Lung (tissue), 12 donors: Measurements from ENCODE around the gene SERPINB6. TPM values are rescaled to one million over a fixed set of nuclear protein-coding genes. Genes with fewer than 3 reads are reported as not detected.

Source experiments
- ATAC-seq: fragments of 200-7000 bp; cut with Tn5 transposase; one replicate; pipeline ENCODE4 v1.9.1; 2020; ENCODE audit warnings: moderate number of reproducible peaks; ENCODE audit not compliant: insufficient read depth, low FRiP score
- DNase-seq, 3 donors: peaks; one replicate each; pipeline ENCODE4 v3.0.0-alpha.2; 2013 to 2017
- H3K27ac ChIP-seq, 2 donors: one replicate each; pipeline ENCODE4 v1.5.1; 2013; ENCODE audit warnings: mild to moderate bottlenecking in 2 of 2, moderate library complexity in 2 of 2, control low read depth in 1 of 2, inconsistent platforms in 1 of 2, low read depth in 1 of 2, low read length in 1 of 2
- H3K27me3 ChIP-seq, 3 donors: one replicate each; pipeline ENCODE4 v1.5.1; 2013; ENCODE audit warnings: low read length in 2 of 3; ENCODE audit not compliant: control insufficient read depth in 3 of 3, insufficient read depth in 3 of 3
- H3K36me3 ChIP-seq, 4 donors: one replicate each; pipeline ENCODE4 v1.5.1; 2013; ENCODE audit warnings: low read length in 4 of 4, mild to moderate bottlenecking in 1 of 4, moderate library complexity in 1 of 4; ENCODE audit not compliant: control insufficient read depth in 4 of 4, insufficient read depth in 4 of 4
- H3K4me1 ChIP-seq, 5 donors: one replicate each; pipeline ENCODE4 v1.5.1; 2013; ENCODE audit warnings: low read length in 5 of 5, mild to moderate bottlenecking in 2 of 5, moderate library complexity in 1 of 5; ENCODE audit not compliant: control insufficient read depth in 5 of 5, insufficient read depth in 5 of 5
- H3K4me3 ChIP-seq: one replicate; pipeline ENCODE4 v1.5.1; 2013; ENCODE audit warnings: mild to moderate bottlenecking, control low read depth, moderate library complexity
- H3K9ac ChIP-seq, 2 donors: one replicate each; pipeline ENCODE4 v1.5.1; 2013; ENCODE audit warnings: low read length in 2 of 2, control low read depth in 1 of 2; ENCODE audit not compliant: insufficient read depth in 1 of 2
- H3K9me3 ChIP-seq, 4 donors: one replicate each; pipeline ENCODE4 v1.5.1; 2013; ENCODE audit warnings: low read length in 3 of 4, mild to moderate bottlenecking in 1 of 4, moderate library complexity in 1 of 4; ENCODE audit not compliant: control insufficient read depth in 4 of 4, insufficient read depth in 3 of 4
- WGBS, 2 donors: extraction: QIAGEN DNeasy Blood & Tissue Kit; methylation state at CpG; one replicate each; pipeline ENCODE4 v1.1.7; 2013; 5-methylcytosine and 5-hydroxymethylcytosine counted together
- polyA plus RNA-seq, 2 donors: library from polyadenylated mRNA; stranded (reverse); fragments of 200-250 nt; gene quantifications; one replicate each; pipeline ENCODE4 v1.2.1, GENCODE V29; 2013
- total RNA-seq, 2 donors: library from RNA; depleted of rRNA in 1 of 2; stranded (reverse); fragments of >200 nt in 1 of 2; gene quantifications; one replicate each; pipeline ENCODE4 v1.2.1, GENCODE V29; 2014 to 2021
- TF ChIP-seq, protein P1 (sequence below): IDR thresholded peaks from 2 replicates; pipeline ENCODE4 v1.5.1; 2012; ENCODE audit warnings: mild to moderate bottlenecking; ENCODE audit errors: control extremely low read depth, extremely low read depth
- donor health status: control.
- donor health status: control.
- donor health status: Bipolar disorder and iron deficiency.
- donor health status: healthy.
- donor health status: DM: yes; HTN: yes; CAD: no.

Gene SERPINB6
- total and polyA plus RNA-seq, 4 donors, result 113 to 155 (median 127) TPM

DNA sequence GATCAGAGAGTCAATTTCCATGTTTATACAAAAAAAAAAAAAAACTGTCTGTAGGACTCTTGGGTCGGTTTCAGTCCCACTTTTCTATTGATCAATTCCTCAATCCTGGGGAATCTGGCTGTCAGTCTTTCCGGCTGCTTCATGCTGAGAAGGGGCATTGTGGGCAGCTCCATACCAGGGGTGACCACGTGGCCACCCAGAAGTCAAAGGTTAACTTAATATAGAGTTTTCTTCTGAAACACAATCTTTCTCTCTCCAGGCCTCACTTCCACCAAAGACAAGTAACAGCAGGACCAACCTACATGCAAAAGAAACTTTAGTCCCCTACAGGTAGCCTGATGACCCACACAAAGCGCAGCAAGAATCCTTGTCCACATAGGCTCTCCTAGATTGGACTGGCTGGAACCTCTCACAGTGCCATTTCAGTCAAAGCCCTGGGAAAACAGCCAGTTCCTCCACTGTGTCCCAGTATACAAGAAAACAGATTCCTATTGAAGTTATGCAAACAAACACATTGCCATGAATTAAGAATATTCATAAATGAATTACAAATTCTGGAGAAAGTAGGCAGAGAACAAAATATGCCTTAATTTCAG lies 49.7 kb downstream of the SERPINB6 start:
- H3K9ac ChIP-seq, result no peak overlapping the region
- DNase-seq, result no peak
- no peaks in the 10 kb centered on the region for H3K36me3 ChIP-seq
- peaks cover 0 to 6% (median 0%) of the 10 kb centered on the region in 5 donors for H3K4me1 ChIP-seq
- WGBS, 2 donors, result 87 to 95% methylated on average over 4 of the region's 4 CpGs
- no peak overlapping the region for H3K4me3 ChIP-seq
- no peaks in the 10 kb centered on the region for H3K27me3 ChIP-seq
- ATAC-seq, result no peak
- TF ChIP-seq, protein P1, sequence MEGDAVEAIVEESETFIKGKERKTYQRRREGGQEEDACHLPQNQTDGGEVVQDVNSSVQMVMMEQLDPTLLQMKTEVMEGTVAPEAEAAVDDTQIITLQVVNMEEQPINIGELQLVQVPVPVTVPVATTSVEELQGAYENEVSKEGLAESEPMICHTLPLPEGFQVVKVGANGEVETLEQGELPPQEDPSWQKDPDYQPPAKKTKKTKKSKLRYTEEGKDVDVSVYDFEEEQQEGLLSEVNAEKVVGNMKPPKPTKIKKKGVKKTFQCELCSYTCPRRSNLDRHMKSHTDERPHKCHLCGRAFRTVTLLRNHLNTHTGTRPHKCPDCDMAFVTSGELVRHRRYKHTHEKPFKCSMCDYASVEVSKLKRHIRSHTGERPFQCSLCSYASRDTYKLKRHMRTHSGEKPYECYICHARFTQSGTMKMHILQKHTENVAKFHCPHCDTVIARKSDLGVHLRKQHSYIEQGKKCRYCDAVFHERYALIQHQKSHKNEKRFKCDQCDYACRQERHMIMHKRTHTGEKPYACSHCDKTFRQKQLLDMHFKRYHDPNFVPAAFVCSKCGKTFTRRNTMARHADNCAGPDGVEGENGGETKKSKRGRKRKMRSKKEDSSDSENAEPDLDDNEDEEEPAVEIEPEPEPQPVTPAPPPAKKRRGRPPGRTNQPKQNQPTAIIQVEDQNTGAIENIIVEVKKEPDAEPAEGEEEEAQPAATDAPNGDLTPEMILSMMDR, result no peak
- H3K27ac ChIP-seq, result no peak overlapping the region
- H3K9me3 ChIP-seq, result no peaks in the 10 kb centered on the region

DNA sequence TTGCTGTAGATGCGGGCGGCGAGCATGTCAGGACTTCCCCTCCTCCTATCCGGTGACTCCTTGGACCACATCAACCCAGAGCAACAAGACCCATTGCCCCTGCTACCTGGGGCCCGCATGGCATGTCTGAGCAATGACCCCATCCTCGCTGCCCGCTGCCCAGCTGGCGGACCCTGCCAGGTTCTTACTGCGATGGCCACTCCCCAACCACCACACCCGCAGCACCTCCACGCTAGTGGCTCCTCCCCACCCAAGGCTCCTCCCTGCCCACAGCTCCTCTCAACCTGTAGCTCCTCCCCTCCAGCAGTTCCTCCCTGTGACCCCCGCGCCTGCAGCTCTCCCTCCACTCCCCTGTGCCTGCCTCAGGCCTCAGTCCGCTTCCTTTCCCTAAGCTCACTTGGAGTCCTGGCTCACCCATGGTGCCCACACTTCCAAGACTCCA lies 50.7 kb downstream of the SERPINB6 start:
- no peak for DNase-seq
- no peak overlapping the region for H3K4me3 ChIP-seq
- 94 to 98% methylated on average over 14 of the region's 14 CpGs for WGBS, 2 donors

DNA sequence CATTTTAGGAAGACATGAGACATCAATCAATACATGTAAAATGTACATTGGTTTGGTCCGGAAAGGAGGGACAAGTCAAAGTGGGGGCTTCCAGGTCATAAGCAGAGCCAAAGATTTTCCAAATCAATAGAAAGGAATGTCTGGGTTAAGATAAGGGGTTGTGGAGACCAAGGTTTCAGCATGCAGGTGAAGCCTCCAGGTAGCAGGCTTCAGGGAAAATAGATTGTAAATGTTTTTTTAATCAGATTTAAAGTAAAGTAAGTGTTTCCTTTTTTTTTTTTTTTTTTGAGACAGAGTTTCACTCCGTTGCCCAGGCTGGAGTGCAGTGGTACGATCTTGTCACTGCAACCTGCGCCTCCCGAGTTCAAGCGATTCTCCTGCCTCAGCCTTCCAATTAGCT lies 51.5 kb downstream of the SERPINB6 start:
- H3K4me1 ChIP-seq, result peaks cover 0 to 6% (median 0%) of the 10 kb centered on the region in 5 donors
- ATAC-seq (no peak), DNase-seq (no peak)
- no peaks in the 10 kb centered on the region for H3K27me3 ChIP-seq
- H3K9me3 ChIP-seq, result no peaks in the 10 kb centered on the region
- H3K36me3 ChIP-seq, result no peaks in the 10 kb centered on the region
- H3K27ac ChIP-seq, result no peak overlapping the region
- TF ChIP-seq, protein P1, result no peak
- WGBS, 2 donors, result 94 to 97% methylated on average over 6 of the region's 6 CpGs
- H3K9ac ChIP-seq, result no peak overlapping the region
- H3K4me3 ChIP-seq, result no peak overlapping the region

More for the DNA sequence above, 50.7 kb downstream of the SERPINB6 start:
- Histone ChIP-seq H3K27me3 (no peaks in the 10 kb centered on the region), H3K9ac (no peak overlapping the region), H3K36me3 (no peaks in the 10 kb centered on the region), H3K9me3 (no peaks in the 10 kb centered on the region), H3K4me1 (peaks cover 0 to 6% (median 0%) of the 10 kb centered on the region in 5 donors), H3K27ac (no peak overlapping the region)
- TF ChIP-seq, protein P1, result no peak
- ATAC-seq, result no peak

DNA sequence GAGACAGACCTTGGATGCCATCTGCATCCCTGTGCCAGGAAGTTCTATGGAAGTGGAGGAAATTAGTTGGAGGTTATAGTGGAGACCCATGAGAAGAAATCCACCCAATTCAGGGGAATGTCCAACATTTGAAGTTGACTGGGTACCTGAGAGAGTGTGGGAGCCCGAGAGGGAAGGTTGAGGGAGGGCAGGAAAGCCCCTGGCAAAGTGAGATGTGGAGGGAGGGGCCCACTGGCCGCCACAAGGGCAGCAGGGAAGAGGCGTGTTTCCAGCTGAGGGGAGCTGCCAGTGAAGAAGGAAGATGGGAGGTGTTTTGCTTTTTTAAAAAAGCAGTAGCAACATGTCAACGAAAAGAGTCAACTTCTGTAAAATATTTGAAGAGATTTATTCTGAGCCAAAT lies 52.0 kb downstream of the SERPINB6 start:
- ATAC-seq (no peak), DNase-seq (no peak)
- Histone ChIP-seq H3K4me1 (peaks cover 0 to 6% (median 0%) of the 10 kb centered on the region in 5 donors), H3K9me3 (no peaks in the 10 kb centered on the region), H3K27ac (no peak overlapping the region), H3K4me3 (no peak overlapping the region), H3K36me3 (no peaks in the 10 kb centered on the region), H3K9ac (no peak overlapping the region), H3K27me3 (no peaks in the 10 kb centered on the region)
- WGBS, 2 donors, result 58 to 68% methylated on average over 4 of the region's 4 CpGs
- TF ChIP-seq, protein P1, result no peak
